ENCODE results near the gene HEYL. TPM values are rescaled to one million over a fixed set of nuclear protein-coding genes. Genes with fewer than 3 reads are reported as not detected.

The HEYL gene
- total RNA-seq, 1 donor from 2014 or later, result 17.7 TPM

GRCh38 chr1:39625462-39626273 is 13.8 kb downstream of the HEYL start:
- TF ChIP-seq CTCF (IDR thresholded peaks at IDR 0.05), result no peak
- ATAC-seq, result peak; percentile 80
- peaks cover 15% of the 10 kb centered on the region for H3K4me1 ChIP-seq

GRCh38 chr1:39625009-39625408 is 14.4 kb downstream of the HEYL start:
- no peaks in the 10 kb centered on the region for H3K27me3 ChIP-seq
- H3K9me3 ChIP-seq, result no peaks in the 10 kb centered on the region
- DNase-seq, result no peak
- no peak overlapping the region for H3K4me3 ChIP-seq
- intact Hi-C loops (cut with DNase I), result no loop called here
- ATAC-seq, result no peak
- H3K36me3 ChIP-seq, result peaks cover 12% of the 10 kb centered on the region
- H3K4me1 ChIP-seq, result peaks cover 15% of the 10 kb centered on the region
- H3K27ac ChIP-seq, result peak overlapping the region; percentile 47
- TF ChIP-seq CTCF (IDR thresholded peaks at IDR 0.05), result no peak

More at GRCh38 chr1:39625462-39626273, 13.8 kb downstream of the HEYL start:
- DNase-seq, result peak; percentile 73
- intact Hi-C loops (cut with DNase I), result no loop called here
- no peak overlapping the region for H3K4me3 ChIP-seq
- no peaks in the 10 kb centered on the region for H3K27me3 ChIP-seq
- H3K9me3 ChIP-seq, result no peaks in the 10 kb centered on the region
- H3K27ac ChIP-seq, result peak overlapping the region; percentile 72
- peaks cover 19% of the 10 kb centered on the region for H3K36me3 ChIP-seq

- TF ChIP-seq CTCF (IDR thresholded peaks at IDR 0.05), result no peak
- no peaks in the 10 kb centered on the region for H3K27me3 ChIP-seq
- ATAC-seq (no peak), DNase-seq (no peak)
- H3K27ac ChIP-seq, result no peak overlapping the region
- no peaks in the 10 kb centered on the region for H3K9me3 ChIP-seq
- no peaks in the 10 kb centered on the region for H3K36me3 ChIP-seq
- no peak overlapping the region for H3K4me3 ChIP-seq
- intact Hi-C loops (cut with DNase I), result no loop called here
- H3K4me1 ChIP-seq, result peaks cover 15% of the 10 kb centered on the region
Measured at GRCh38 chr1:39623053-39623452, 16.4 kb downstream of the HEYL start.

- H3K4me3 ChIP-seq, result no peak overlapping the region
- H3K4me1 ChIP-seq, result peaks cover 15% of the 10 kb centered on the region
- ATAC-seq (no peak), DNase-seq (no peak)
- no peaks in the 10 kb centered on the region for H3K36me3 ChIP-seq
- H3K27me3 ChIP-seq, result no peaks in the 10 kb centered on the region
- TF ChIP-seq CTCF (IDR thresholded peaks at IDR 0.05), result no peak
- no peaks in the 10 kb centered on the region for H3K9me3 ChIP-seq
- intact Hi-C loops (cut with DNase I), result no loop called here
- no peak overlapping the region for H3K27ac ChIP-seq
Measured at GRCh38 chr1:39622427-39622826, 17.0 kb downstream of the HEYL start.

- H3K36me3 ChIP-seq, result no peaks in the 10 kb centered on the region
- H3K27ac ChIP-seq, result no peak overlapping the region
- no peak overlapping the region for H3K4me3 ChIP-seq
- no peak for TF ChIP-seq CTCF (IDR thresholded peaks at IDR 0.05)
- peaks cover 9% of the 10 kb centered on the region for H3K4me1 ChIP-seq
- ATAC-seq (no peak), DNase-seq (no peak)
- intact Hi-C loops (cut with DNase I), result no loop called here
- H3K27me3 ChIP-seq, result no peaks in the 10 kb centered on the region
- H3K9me3 ChIP-seq, result no peaks in the 10 kb centered on the region
Measured at GRCh38 chr1:39620659-39621165, 18.7 kb downstream of the HEYL start.
